Measurements from ENCODE around the gene CTBP2. TPM values are rescaled to one million over a fixed set of nuclear protein-coding genes. Genes with fewer than 3 reads are reported as not detected.

The CTBP2 gene
- total and polyA plus RNA-seq, 4 donors, result 3.4 to 59.2 (median 5.5) TPM

DNA sequence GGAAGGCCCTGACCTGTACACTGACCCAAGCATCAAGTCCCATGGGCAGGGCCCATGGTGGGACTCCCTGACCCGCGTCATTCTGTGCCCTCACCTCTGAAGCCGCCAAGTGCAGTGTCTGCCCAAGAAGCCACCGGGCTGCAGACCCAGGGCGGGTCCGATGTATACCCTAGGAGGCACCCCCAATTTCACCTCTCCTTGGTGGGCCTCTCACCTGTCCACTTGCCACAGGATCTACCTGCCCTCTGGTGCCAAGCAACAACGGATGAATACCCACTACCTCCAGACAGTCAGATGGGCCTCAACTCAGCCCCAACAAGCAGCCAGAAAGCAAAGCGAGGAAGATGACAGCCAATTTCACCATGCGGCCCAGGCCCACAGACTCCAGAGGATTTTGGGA is 92.6 kb downstream of the CTBP2 start:
- Histone ChIP-seq H3K36me3 (ENCODE audit: control insufficient read depth in 4 of 4, insufficient read depth in 3 of 4, low read depth in 1 of 4, low read length in 3 of 4) (no peaks in the 10 kb centered on the region), H3K9ac (ENCODE audit: low read depth in 1 of 2, low read length in 2 of 2) (no peak overlapping the region), H3K4me1 (ENCODE audit: control insufficient read depth in 4 of 4, insufficient read depth in 4 of 4, low read length in 3 of 4) (peaks cover 0 to 7% (median 1%) of the 10 kb centered on the region in 4 donors), H3K27ac (ENCODE audit: low read depth in 1 of 2, low read length in 2 of 2) (no peak overlapping the region), H3K9me3 (ENCODE audit: control insufficient read depth in 4 of 4, low read length in 3 of 4) (no peaks in the 10 kb centered on the region), H3K27me3 (ENCODE audit: control insufficient read depth in 4 of 4, insufficient read depth in 4 of 4, low read length in 3 of 4) (no peaks in the 10 kb centered on the region), H3K4me3 (ENCODE audit: low read depth in 1 of 3, low read length in 3 of 3) (no peak overlapping the region)
- TF ChIP-seq, protein P1, sequence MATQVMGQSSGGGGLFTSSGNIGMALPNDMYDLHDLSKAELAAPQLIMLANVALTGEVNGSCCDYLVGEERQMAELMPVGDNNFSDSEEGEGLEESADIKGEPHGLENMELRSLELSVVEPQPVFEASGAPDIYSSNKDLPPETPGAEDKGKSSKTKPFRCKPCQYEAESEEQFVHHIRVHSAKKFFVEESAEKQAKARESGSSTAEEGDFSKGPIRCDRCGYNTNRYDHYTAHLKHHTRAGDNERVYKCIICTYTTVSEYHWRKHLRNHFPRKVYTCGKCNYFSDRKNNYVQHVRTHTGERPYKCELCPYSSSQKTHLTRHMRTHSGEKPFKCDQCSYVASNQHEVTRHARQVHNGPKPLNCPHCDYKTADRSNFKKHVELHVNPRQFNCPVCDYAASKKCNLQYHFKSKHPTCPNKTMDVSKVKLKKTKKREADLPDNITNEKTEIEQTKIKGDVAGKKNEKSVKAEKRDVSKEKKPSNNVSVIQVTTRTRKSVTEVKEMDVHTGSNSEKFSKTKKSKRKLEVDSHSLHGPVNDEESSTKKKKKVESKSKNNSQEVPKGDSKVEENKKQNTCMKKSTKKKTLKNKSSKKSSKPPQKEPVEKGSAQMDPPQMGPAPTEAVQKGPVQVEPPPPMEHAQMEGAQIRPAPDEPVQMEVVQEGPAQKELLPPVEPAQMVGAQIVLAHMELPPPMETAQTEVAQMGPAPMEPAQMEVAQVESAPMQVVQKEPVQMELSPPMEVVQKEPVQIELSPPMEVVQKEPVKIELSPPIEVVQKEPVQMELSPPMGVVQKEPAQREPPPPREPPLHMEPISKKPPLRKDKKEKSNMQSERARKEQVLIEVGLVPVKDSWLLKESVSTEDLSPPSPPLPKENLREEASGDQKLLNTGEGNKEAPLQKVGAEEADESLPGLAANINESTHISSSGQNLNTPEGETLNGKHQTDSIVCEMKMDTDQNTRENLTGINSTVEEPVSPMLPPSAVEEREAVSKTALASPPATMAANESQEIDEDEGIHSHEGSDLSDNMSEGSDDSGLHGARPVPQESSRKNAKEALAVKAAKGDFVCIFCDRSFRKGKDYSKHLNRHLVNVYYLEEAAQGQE (IDR thresholded peaks at IDR 0.05), result no peak
- no peak for TF ChIP-seq EGR1 (IDR thresholded peaks at IDR 0.05; ENCODE audit: low read depth in 2 of 2)
- TF ChIP-seq, protein P2, sequence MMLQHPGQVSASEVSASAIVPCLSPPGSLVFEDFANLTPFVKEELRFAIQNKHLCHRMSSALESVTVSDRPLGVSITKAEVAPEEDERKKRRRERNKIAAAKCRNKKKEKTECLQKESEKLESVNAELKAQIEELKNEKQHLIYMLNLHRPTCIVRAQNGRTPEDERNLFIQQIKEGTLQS (IDR thresholded peaks at IDR 0.05), result no peak
- TF ChIP-seq TAF1 (conservative IDR thresholded peaks at IDR 0.05), result no peak
- TF ChIP-seq NR2F2 (IDR thresholded peaks at IDR 0.05), result no peak
- no peak for TF ChIP-seq YY1 (IDR thresholded peaks at IDR 0.05)
- no peak for TF ChIP-seq FOXA2 (IDR thresholded peaks at IDR 0.05)
- TF ChIP-seq HNF4A (conservative IDR thresholded peaks at IDR 0.05), result no peak
- TF ChIP-seq JUND (IDR thresholded peaks at IDR 0.05), result no peak
- TF ChIP-seq, protein P3, sequence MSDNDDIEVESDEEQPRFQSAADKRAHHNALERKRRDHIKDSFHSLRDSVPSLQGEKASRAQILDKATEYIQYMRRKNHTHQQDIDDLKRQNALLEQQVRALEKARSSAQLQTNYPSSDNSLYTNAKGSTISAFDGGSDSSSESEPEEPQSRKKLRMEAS (IDR thresholded peaks at IDR 0.05), result no peak
- TF ChIP-seq RXRA (IDR thresholded peaks at IDR 0.05), result no peak
- TF ChIP-seq SP1 (IDR thresholded peaks at IDR 0.05), result no peak
- TF ChIP-seq FOXA1 (IDR thresholded peaks at IDR 0.05), result no peak
- no peak for TF ChIP-seq HNF4G (IDR thresholded peaks at IDR 0.05)
- TF ChIP-seq, protein P4, sequence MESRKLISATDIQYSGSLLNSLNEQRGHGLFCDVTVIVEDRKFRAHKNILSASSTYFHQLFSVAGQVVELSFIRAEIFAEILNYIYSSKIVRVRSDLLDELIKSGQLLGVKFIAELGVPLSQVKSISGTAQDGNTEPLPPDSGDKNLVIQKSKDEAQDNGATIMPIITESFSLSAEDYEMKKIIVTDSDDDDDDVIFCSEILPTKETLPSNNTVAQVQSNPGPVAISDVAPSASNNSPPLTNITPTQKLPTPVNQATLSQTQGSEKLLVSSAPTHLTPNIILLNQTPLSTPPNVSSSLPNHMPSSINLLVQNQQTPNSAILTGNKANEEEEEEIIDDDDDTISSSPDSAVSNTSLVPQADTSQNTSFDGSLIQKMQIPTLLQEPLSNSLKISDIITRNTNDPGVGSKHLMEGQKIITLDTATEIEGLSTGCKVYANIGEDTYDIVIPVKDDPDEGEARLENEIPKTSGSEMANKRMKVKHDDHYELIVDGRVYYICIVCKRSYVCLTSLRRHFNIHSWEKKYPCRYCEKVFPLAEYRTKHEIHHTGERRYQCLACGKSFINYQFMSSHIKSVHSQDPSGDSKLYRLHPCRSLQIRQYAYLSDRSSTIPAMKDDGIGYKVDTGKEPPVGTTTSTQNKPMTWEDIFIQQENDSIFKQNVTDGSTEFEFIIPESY (IDR thresholded peaks at IDR 0.05), result no peak
- no peak for DNase-seq (ENCODE audit: low spot score)
- WGBS, result 96% methylated on average over 9 of the region's 9 CpGs

DNA sequence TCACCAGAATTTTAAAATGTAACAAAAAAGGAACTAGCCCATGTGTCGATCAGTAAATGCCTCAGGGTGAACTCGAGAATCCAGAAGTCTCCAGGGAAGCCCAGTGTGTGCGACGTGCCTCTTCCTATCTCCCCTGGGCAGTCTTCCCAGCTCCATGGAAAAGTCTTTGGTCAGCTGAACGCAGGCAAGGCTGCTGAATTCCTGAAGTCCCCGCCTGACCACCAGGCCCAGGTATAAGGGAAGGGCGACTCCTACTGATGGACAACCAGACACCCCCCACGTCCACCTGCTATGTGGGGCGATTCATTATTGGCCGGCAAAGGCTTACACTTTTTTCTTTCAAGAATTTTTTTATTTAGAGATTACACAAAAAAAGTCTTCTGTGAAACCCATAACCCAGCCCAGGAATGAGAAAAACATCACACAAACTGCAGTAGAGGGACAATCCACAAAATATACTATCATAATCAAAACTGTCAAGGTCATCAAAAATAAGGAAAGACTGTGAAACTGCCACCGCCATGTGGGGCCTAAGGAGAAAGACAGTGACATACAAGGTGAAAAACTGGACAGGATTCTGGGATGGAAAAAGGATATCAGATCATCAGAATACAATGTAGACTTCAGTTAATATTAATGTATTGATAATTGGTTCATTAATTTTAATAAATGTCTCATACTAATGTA is 93.5 kb downstream of the CTBP2 start:
- Histone ChIP-seq H3K27me3 (ENCODE audit: control insufficient read depth in 4 of 4, insufficient read depth in 4 of 4, low read length in 3 of 4) (no peaks in the 10 kb centered on the region), H3K9ac (ENCODE audit: low read depth in 1 of 2, low read length in 2 of 2) (no peak overlapping the region), H3K9me3 (ENCODE audit: control insufficient read depth in 4 of 4, low read length in 3 of 4) (no peaks in the 10 kb centered on the region), H3K4me1 (ENCODE audit: control insufficient read depth in 4 of 4, insufficient read depth in 4 of 4, low read length in 3 of 4) (peaks cover 0 to 8% (median 4%) of the 10 kb centered on the region in 4 donors), H3K4me3 (ENCODE audit: low read depth in 1 of 3, low read length in 3 of 3) (no peak overlapping the region), H3K27ac (ENCODE audit: low read depth in 1 of 2, low read length in 2 of 2) (peak overlapping the region in 1 of 2 donors; percentile 12), H3K36me3 (ENCODE audit: control insufficient read depth in 4 of 4, insufficient read depth in 3 of 4, low read depth in 1 of 4, low read length in 3 of 4) (no peaks in the 10 kb centered on the region)
- DNase-seq (ENCODE audit: low spot score), result no peak
- 79% methylated on average over 11 of the region's 11 CpGs for WGBS
- TF ChIP-seq RXRA (IDR thresholded peaks at IDR 0.05), result no peak
- TF ChIP-seq, protein P4 (IDR thresholded peaks at IDR 0.05), result no peak
- no peak for TF ChIP-seq EGR1 (IDR thresholded peaks at IDR 0.05; ENCODE audit: low read depth in 2 of 2)
- TF ChIP-seq FOXA1 (IDR thresholded peaks at IDR 0.05), result no peak
- TF ChIP-seq, protein P3 (IDR thresholded peaks at IDR 0.05), result no peak
- no peak for TF ChIP-seq RAD21 (IDR thresholded peaks at IDR 0.05)
- TF ChIP-seq YY1 (IDR thresholded peaks at IDR 0.05), result no peak
- no peak for TF ChIP-seq NR2F2 (IDR thresholded peaks at IDR 0.05)
- TF ChIP-seq, protein P2 (IDR thresholded peaks at IDR 0.05), result no peak
- no peak for TF ChIP-seq TAF1 (conservative IDR thresholded peaks at IDR 0.05)
- TF ChIP-seq, protein P1 (IDR thresholded peaks at IDR 0.05), result no peak
- TF ChIP-seq JUND (IDR thresholded peaks at IDR 0.05), result no peak
- no peak for TF ChIP-seq SP1 (IDR thresholded peaks at IDR 0.05)
